CD4-positive, alpha-beta T cell treated with Interleukin-17A for 1 hour (primary cell): ENCODE data around the gene ATP1A2.

ENCODE experiments used
- DNase-seq: peaks from one replicate; pipeline ENCODE4 v3.0.0-alpha.2; 2020

The ATP1A2 gene

GRCh38 chr1:160115545-160116282 lies at the start of gene ATP1A2:
Gene ATP1A2, plus strand, starts transcription at chr1:160115759. Its CDS starts 103 bp downstream, at chr1:160115862.
- no peak for DNase-seq

- DNase-seq: no peak
Measured at GRCh38 chr1:160066829-160067745, 48.5 kb upstream of the ATP1A2 start.

- no peak for DNase-seq
Measured at GRCh38 chr1:160068225-160068624, 47.3 kb upstream of the ATP1A2 start.

GRCh38 chr1:160069460-160070231 lies 45.9 kb upstream of the ATP1A2 start, which contains the start of gene KCNJ10:
Gene KCNJ10, minus strand, starts transcription at chr1:160070160. Its CDS starts 27,628 bp downstream, at chr1:160042532.
- DNase-seq: no peak

GRCh38 chr1:160070243-160071163 lies 45.1 kb upstream of the ATP1A2 start:
- DNase-seq: peak; percentile 70

GRCh38 chr1:160071289-160071688 lies 44.3 kb upstream of the ATP1A2 start:
- DNase-seq: no peak

- no peak for DNase-seq
Measured at GRCh38 chr1:160074865-160075264, 40.7 kb upstream of the ATP1A2 start.

GRCh38 chr1:160075836-160076235 lies 39.7 kb upstream of the ATP1A2 start:
- no peak for DNase-seq

- no peak for DNase-seq
Measured at GRCh38 chr1:160076295-160076694, 39.3 kb upstream of the ATP1A2 start.

GRCh38 chr1:160077486-160077885 lies 38.1 kb upstream of the ATP1A2 start:
- DNase-seq: no peak

- peak; percentile 64 for DNase-seq
Measured at GRCh38 chr1:160078512-160079195, 36.9 kb upstream of the ATP1A2 start.

- DNase-seq: no peak
Measured at GRCh38 chr1:160079448-160079847, 36.1 kb upstream of the ATP1A2 start.

GRCh38 chr1:160080381-160081100 lies 35.0 kb upstream of the ATP1A2 start:
- DNase-seq: no peak

GRCh38 chr1:160081261-160081936 lies 34.2 kb upstream of the ATP1A2 start, which contains the start of gene KCNJ9:
Gene KCNJ9, plus strand, starts transcription at chr1:160081538. Its CDS starts 2,493 bp downstream, at chr1:160084031.
- DNase-seq: no peak

GRCh38 chr1:160082487-160082886 lies 33.1 kb upstream of the ATP1A2 start:
- DNase-seq: no peak

GRCh38 chr1:160082926-160083325 lies 32.6 kb upstream of the ATP1A2 start:
- no peak for DNase-seq

GRCh38 chr1:160083968-160084770 lies 31.4 kb upstream of the ATP1A2 start:
- DNase-seq: peak; percentile 80

GRCh38 chr1:160084771-160085321 lies 30.7 kb upstream of the ATP1A2 start:
- DNase-seq: no peak
